RWPE2 (cell line): ENCODE measurements around the gene HIF1AN.

Experiments used
- ATAC-seq: fragments of 200-7000 bp; cut with Tn5 transposase; 3 replicates; pipeline ENCODE4 v1.9.1; 2021; ENCODE audit warnings: low read depth
- DNase-seq: peaks from one replicate; pipeline ENCODE4 v3.0.0-alpha.2; 2020; ENCODE audit warnings: low spot score
- H3K27ac ChIP-seq: fragments of 450-650 bp; 2 replicates; pipeline ENCODE4 v1.5.1; 2017; ENCODE audit warnings: mild to moderate bottlenecking; ENCODE audit not compliant: poor library complexity, severe bottlenecking
- H3K27me3 ChIP-seq: fragments of 250-450 bp; sonication (Bioruptor Pico); 2 replicates; pipeline ENCODE4 v1.5.1; 2021; ENCODE audit warnings: mild to moderate bottlenecking, moderate library complexity; ENCODE audit not compliant: insufficient read depth, poor library complexity, severe bottlenecking
- H3K36me3 ChIP-seq: fragments of 250-450 bp; sonication (Bioruptor Pico); 2 replicates; pipeline ENCODE4 v1.5.1; 2020; ENCODE audit warnings: low read depth, mild to moderate bottlenecking, moderate library complexity
- H3K4me1 ChIP-seq: fragments of 250-450 bp; sonication (Bioruptor Pico); 2 replicates; pipeline ENCODE4 v1.5.1; 2021; ENCODE audit warnings: mild to moderate bottlenecking, moderate library complexity; ENCODE audit not compliant: insufficient read depth, poor library complexity, severe bottlenecking
- H3K4me3 ChIP-seq: fragments of 250-450 bp; sonication (Bioruptor Pico); 2 replicates; pipeline ENCODE4 v1.5.1; 2021; ENCODE audit warnings: mild to moderate bottlenecking, moderate library complexity; ENCODE audit not compliant: severe bottlenecking
- H3K9me3 ChIP-seq: fragments of 250-450 bp; sonication (Bioruptor Pico); 2 replicates; pipeline ENCODE4 v1.5.1; 2021; ENCODE audit warnings: mild to moderate bottlenecking, moderate library complexity; ENCODE audit not compliant: severe bottlenecking
- CTCF ChIP-seq: fragments of 450-650 bp; IDR thresholded peaks from one replicate; pipeline ENCODE4 v1.5.1; 2017; ENCODE audit warnings: mild to moderate bottlenecking, moderate library complexity; ENCODE audit not compliant: poor library complexity, severe bottlenecking

Gene HIF1AN

GRCh38 chr10:100544950-100545349, 9.2 kb downstream of the HIF1AN start:
- TF ChIP-seq CTCF, result no peak
- DNase-seq, result no peak
- Histone ChIP-seq H3K9me3 (no peaks in the 10 kb centered on the region), H3K4me1 (no peaks in the 10 kb centered on the region), H3K27ac (no peak overlapping the region), H3K36me3 (peaks cover 82% of the 10 kb centered on the region), H3K4me3 (no peak overlapping the region), H3K27me3 (no peaks in the 10 kb centered on the region)
- no peak for ATAC-seq

GRCh38 chr10:100551196-100551595, 15.5 kb downstream of the HIF1AN start:
- Histone ChIP-seq H3K36me3 (peaks cover 29% of the 10 kb centered on the region), H3K27me3 (no peaks in the 10 kb centered on the region), H3K9me3 (no peaks in the 10 kb centered on the region), H3K27ac (no peak overlapping the region), H3K4me1 (no peaks in the 10 kb centered on the region), H3K4me3 (no peak overlapping the region)
- no peak for TF ChIP-seq CTCF
- no peak for ATAC-seq
- DNase-seq, result no peak

GRCh38 chr10:100551738-100552137, 16.0 kb downstream of the HIF1AN start:
- DNase-seq (no peak), ATAC-seq (no peak)
- H3K9me3 ChIP-seq, result no peaks in the 10 kb centered on the region
- peaks cover 25% of the 10 kb centered on the region for H3K36me3 ChIP-seq
- H3K27ac ChIP-seq, result no peak overlapping the region
- H3K4me3 ChIP-seq, result no peak overlapping the region
- no peaks in the 10 kb centered on the region for H3K4me1 ChIP-seq
- TF ChIP-seq CTCF, result no peak
- no peaks in the 10 kb centered on the region for H3K27me3 ChIP-seq

GRCh38 chr10:100553929-100554328, 18.2 kb downstream of the HIF1AN start:
- ATAC-seq, result no peak
- peaks cover 8% of the 10 kb centered on the region for H3K36me3 ChIP-seq

More at GRCh38 chr10:100553929-100554328, 18.2 kb downstream of the HIF1AN start:
- Histone ChIP-seq H3K27me3 (no peaks in the 10 kb centered on the region), H3K4me3 (no peak overlapping the region), H3K9me3 (no peaks in the 10 kb centered on the region), H3K27ac (no peak overlapping the region), H3K4me1 (no peaks in the 10 kb centered on the region)
- TF ChIP-seq CTCF, result no peak
- DNase-seq, result no peak
